Pancreas (tissue), 10 donors: ENCODE measurements around the gene NUCB2. TPM values are rescaled to one million over a fixed set of nuclear protein-coding genes. Genes with fewer than 3 reads are reported as not detected.
"Not testable (repeated sequence)": the region's sequence is repeated elsewhere in the genome, so short reads cannot be mapped to it uniquely, and the experiment has no call there.

Source experiments
- ATAC-seq, 4 donors: fragments of 200-7000 bp; cut with Tn5 transposase; one replicate each; pipeline versions ENCODE4 v1.8.0 to v1.9.1; 2020; ENCODE audit warnings: mild to moderate bottlenecking in 4 of 4, moderate library complexity in 4 of 4
- DNase-seq, 6 donors: peaks; one replicate each; pipeline ENCODE4 v3.0.0-alpha.2; 2020
- FAIRE-seq: peaks from 2 replicates; lab custom pipeline; 2012; peaks lifted over from hg19 to GRCh38; lab: Jason Lieb, UNC
- H3K27ac ChIP-seq, 4 donors: fragments of 200-600 bp; sonication (generic); 1 replicate in 3 of 4; 2 replicates in 1 of 4; pipeline versions ENCODE4 v1.5.0 to v1.8.0; 2020
- H3K27me3 ChIP-seq, 4 donors: fragments of 200-600 bp; one replicate each; pipeline ENCODE4 v1.8.0; 2021
- H3K36me3 ChIP-seq, 3 donors: fragments of 200-600 bp; sonication (generic) in 1 of 3; one replicate each; pipeline versions ENCODE4 v1.5.0 to v1.8.0; 2020 to 2021
- H3K4me1 ChIP-seq, 3 donors: fragments of 200-600 bp; one replicate each; pipeline ENCODE4 v1.8.0; 2021
- H3K4me3 ChIP-seq, 4 donors: fragments of 200-600 bp; sonication (generic) in 2 of 4; one replicate each; pipeline versions ENCODE4 v1.5.0 to v1.8.0; 2020 to 2021
- H3K9me3 ChIP-seq, 4 donors: fragments of 200-600 bp; one replicate each; pipeline ENCODE4 v1.8.0; 2021
- CTCF ChIP-seq, 4 donors: fragments of 200-600 bp; sonication (generic) in 3 of 4; IDR thresholded peaks; one replicate each; pipeline versions ENCODE4 v1.5.0 to v1.8.0; 2021; ENCODE audit warnings: antibody characterized with exemption in 4 of 4
- WGBS, 2 donors: extraction: QIAGEN DNeasy Blood & Tissue Kit; methylation state at CpG; one replicate each; pipeline ENCODE4 v1.1.7; 2013; 5-methylcytosine and 5-hydroxymethylcytosine counted together
- intact Hi-C, 3 donors: fragments of 100-400 bp; cut with DNase I; formaldehyde crosslinking; loops; one replicate each; pipeline versions ENCODE4 v1.11.1 to v1.14.2; 2022
- polyA plus RNA-seq, 2 donors: library from polyadenylated mRNA; stranded (reverse); fragments of 200-250 nt; gene quantifications; one replicate each; pipeline ENCODE4 v1.2.3, GENCODE V29; 2013
- total RNA-seq, 6 donors: library from RNA; stranded (reverse); fragmentation: NEBNext Ultra II Directional in 4 of 6; extraction: Animal tissue kit (Norgen Biotek cat#: 25700) in 4 of 6; gene quantifications; one replicate each; pipeline versions ENCODE4 v1.2.1 to v1.2.4, GENCODE V29; 2021 to 2023
- donor health status: healthy with polysubstance abuse.
- donor health status: DM: no; HTN: no; CAD: no; lungs with moderate emphysema.
- donor health status: DM: no; HTN: no; CAD: no.
- donor health status: control.
- donor health status: control.
- donor health status: Bipolar disorder and iron deficiency.
- donor health status: DM: yes; HTN: yes; CAD: no.
- donor health status: DM: no; HTN: no; CAD: no.
- donor health status: DM: no; HTN: no; CAD: no.
- donor health status: DM: yes; HTN: yes; CAD: no.

The NUCB2 gene
- total and polyA plus RNA-seq, 8 donors = 108 to 255 (median 160) TPM

GRCh38 chr11:17233101-17233500, 43.4 kb upstream of the NUCB2 start:
- H3K4me1 ChIP-seq = no peaks in the 10 kb centered on the region
- no peak for TF ChIP-seq CTCF (IDR thresholded peaks at IDR 0.05)
- no peak overlapping the region for H3K4me3 ChIP-seq
- H3K9me3 ChIP-seq = no peaks in the 10 kb centered on the region
- H3K27ac ChIP-seq = no peak overlapping the region
- H3K27me3 ChIP-seq = no peaks in the 10 kb centered on the region
- DNase-seq = no peak
- H3K36me3 ChIP-seq = no peaks in the 10 kb centered on the region
- no peak for ATAC-seq
- intact Hi-C loops = no loop called here
- FAIRE-seq = no peak

- no peaks in the 10 kb centered on the region for H3K36me3 ChIP-seq
- no peak for TF ChIP-seq CTCF (IDR thresholded peaks at IDR 0.05)
- H3K9me3 ChIP-seq = no peaks in the 10 kb centered on the region
- no peaks in the 10 kb centered on the region for H3K27me3 ChIP-seq
- H3K4me1 ChIP-seq = no peaks in the 10 kb centered on the region
- no peak overlapping the region for H3K4me3 ChIP-seq
- intact Hi-C loops = no loop called here
- ATAC-seq = peak in 1 of 4 donors; percentile 23
- H3K27ac ChIP-seq = no peak overlapping the region
- WGBS, 2 donors = 41 to 44% methylated on average over 3 of the region's 3 CpGs
- no peak for FAIRE-seq
- DNase-seq = no peak
Measured at GRCh38 chr11:17238377-17238776, 38.2 kb upstream of the NUCB2 start.

GRCh38 chr11:17239927-17240326, 36.6 kb upstream of the NUCB2 start:
- H3K9me3 ChIP-seq, ATAC-seq, FAIRE-seq, intact Hi-C loops, DNase-seq, H3K36me3 ChIP-seq, H3K27ac ChIP-seq, H3K27me3 ChIP-seq, H3K4me3 ChIP-seq, H3K4me1 ChIP-seq: not testable (repeated sequence)
- WGBS, 2 donors = 87 to 91% methylated on average over 4 of the region's 4 CpGs

- no peak for DNase-seq
- no peak for FAIRE-seq
- no peak for TF ChIP-seq CTCF (IDR thresholded peaks at IDR 0.05)
- Histone ChIP-seq H3K4me3 (no peak overlapping the region), H3K27ac (no peak overlapping the region), H3K36me3 (no peaks in the 10 kb centered on the region), H3K27me3 (no peaks in the 10 kb centered on the region), H3K4me1 (no peaks in the 10 kb centered on the region), H3K9me3 (no peaks in the 10 kb centered on the region)
- intact Hi-C loops = no loop called here
- no peak for ATAC-seq
Measured at GRCh38 chr11:17240780-17241179, 35.8 kb upstream of the NUCB2 start.

GRCh38 chr11:17242954-17243353, 33.6 kb upstream of the NUCB2 start:
- H3K27ac ChIP-seq, H3K4me3 ChIP-seq, H3K27me3 ChIP-seq, ATAC-seq, intact Hi-C loops, H3K36me3 ChIP-seq, FAIRE-seq, H3K4me1 ChIP-seq, DNase-seq, H3K9me3 ChIP-seq: not testable (repeated sequence)
- WGBS, 2 donors = 94 to 96% methylated on average over 2 of the region's 4 CpGs

GRCh38 chr11:17244046-17244445, 32.5 kb upstream of the NUCB2 start:
- Histone ChIP-seq H3K4me3 (no peak overlapping the region), H3K27me3 (no peaks in the 10 kb centered on the region), H3K36me3 (no peaks in the 10 kb centered on the region), H3K4me1 (no peaks in the 10 kb centered on the region), H3K9me3 (no peaks in the 10 kb centered on the region), H3K27ac (no peak overlapping the region)
- DNase-seq (no peak), FAIRE-seq (no peak), ATAC-seq (no peak)
- WGBS, 2 donors = 62 to 82% methylated on average over 2 of the region's 2 CpGs
- intact Hi-C loops = no loop called here
- no peak for TF ChIP-seq CTCF (IDR thresholded peaks at IDR 0.05)
